Kidney epithelial cell (primary cell): ENCODE measurements around the gene F2RL3. TPM values are rescaled to one million over a fixed set of nuclear protein-coding genes. Genes with fewer than 3 reads are reported as not detected.

ENCODE experiments used
- DNase-seq: peaks from one replicate; pipeline ENCODE4 v3.0.0-alpha.2; 2010; ENCODE audit warnings: low read depth
- H3K27me3 ChIP-seq: 2 replicates; pipeline ENCODE4 v1.6.0; 2011; ENCODE audit warnings: low read length; ENCODE audit not compliant: control insufficient read depth, insufficient read depth
- H3K36me3 ChIP-seq: 2 replicates; pipeline ENCODE4 v1.5.1; 2011; ENCODE audit warnings: low read length; ENCODE audit not compliant: control insufficient read depth, insufficient read depth
- H3K4me3 ChIP-seq: 2 replicates; pipeline ENCODE4 v1.5.1; 2011; ENCODE audit warnings: low read depth, mild to moderate bottlenecking, control low read depth, low read length
- CTCF ChIP-seq: IDR thresholded peaks from 2 replicates; pipeline ENCODE4 v1.5.1; 2011; ENCODE audit warnings: mild to moderate bottlenecking, moderate library complexity, low read length, control low read depth, inconsistent platforms; ENCODE audit not compliant: insufficient read depth, poor library complexity, severe bottlenecking
- total RNA-seq: library from RNA; depleted of rRNA; stranded (reverse); fragments of >200 nt; gene quantifications from 2 replicates; pipeline ENCODE4 v1.2.3, GENCODE V29; 2015

The F2RL3 gene
- total RNA-seq, 1 donor from 2014 or later: 0.88 TPM

GRCh38 chr19:16875584-16876555 is 12.9 kb upstream of the F2RL3 start:
- no peak for TF ChIP-seq CTCF
- Histone ChIP-seq H3K27me3 (no peaks in the 10 kb centered on the region), H3K4me3 (no peak overlapping the region), H3K36me3 (peaks cover 1% of the 10 kb centered on the region)
- DNase-seq: no peak

DNA sequence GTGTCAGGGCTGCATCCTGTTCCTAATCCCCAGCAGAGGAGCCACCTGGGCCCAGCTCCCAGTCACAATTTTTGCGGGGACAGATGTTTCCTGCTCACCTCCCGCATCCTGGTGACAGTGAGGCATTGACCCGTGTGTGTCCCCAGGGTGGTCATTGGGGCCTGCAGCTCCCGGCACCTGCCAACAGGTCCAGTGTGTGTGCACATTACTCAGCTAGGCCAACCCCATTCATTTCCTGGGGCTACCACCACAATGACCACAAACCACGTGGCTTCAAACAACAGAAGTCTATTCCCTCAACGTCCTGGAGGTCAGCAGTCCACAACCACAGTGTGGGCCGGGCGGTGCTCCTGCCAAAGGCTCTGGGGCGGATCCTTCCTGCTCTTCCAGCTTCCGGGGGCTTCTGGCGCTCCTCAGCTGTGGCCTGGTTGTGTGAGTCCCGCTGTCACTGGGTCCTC is 11.9 kb upstream of the F2RL3 start:
- TF ChIP-seq CTCF: no peak
- Histone ChIP-seq H3K4me3 (no peak overlapping the region), H3K27me3 (no peaks in the 10 kb centered on the region), H3K36me3 (peaks cover 1% of the 10 kb centered on the region)
- no peak for DNase-seq

DNA sequence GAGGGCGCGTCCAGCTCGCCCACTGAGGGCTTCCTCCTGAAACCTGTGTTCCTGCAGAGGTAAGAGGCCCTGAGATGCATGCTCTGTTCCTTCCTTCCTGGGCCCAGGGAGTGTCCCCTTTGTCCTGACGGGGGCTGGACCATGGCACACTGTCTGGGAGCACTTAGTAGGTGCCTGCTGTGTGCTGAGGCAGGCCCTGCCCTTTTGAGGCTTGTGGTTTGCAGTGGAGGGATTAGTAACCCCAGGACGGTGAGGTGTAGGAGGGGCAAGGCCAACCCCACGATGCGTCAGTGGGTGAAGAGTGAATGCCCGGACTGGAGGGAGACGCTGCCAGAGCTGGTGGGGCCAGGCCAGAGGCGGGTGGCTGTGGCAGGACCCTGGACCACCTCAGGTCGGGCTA is 11.2 kb upstream of the F2RL3 start:
- Histone ChIP-seq H3K27me3 (no peaks in the 10 kb centered on the region), H3K36me3 (peaks cover 1% of the 10 kb centered on the region)
- no peak for DNase-seq

DNA sequence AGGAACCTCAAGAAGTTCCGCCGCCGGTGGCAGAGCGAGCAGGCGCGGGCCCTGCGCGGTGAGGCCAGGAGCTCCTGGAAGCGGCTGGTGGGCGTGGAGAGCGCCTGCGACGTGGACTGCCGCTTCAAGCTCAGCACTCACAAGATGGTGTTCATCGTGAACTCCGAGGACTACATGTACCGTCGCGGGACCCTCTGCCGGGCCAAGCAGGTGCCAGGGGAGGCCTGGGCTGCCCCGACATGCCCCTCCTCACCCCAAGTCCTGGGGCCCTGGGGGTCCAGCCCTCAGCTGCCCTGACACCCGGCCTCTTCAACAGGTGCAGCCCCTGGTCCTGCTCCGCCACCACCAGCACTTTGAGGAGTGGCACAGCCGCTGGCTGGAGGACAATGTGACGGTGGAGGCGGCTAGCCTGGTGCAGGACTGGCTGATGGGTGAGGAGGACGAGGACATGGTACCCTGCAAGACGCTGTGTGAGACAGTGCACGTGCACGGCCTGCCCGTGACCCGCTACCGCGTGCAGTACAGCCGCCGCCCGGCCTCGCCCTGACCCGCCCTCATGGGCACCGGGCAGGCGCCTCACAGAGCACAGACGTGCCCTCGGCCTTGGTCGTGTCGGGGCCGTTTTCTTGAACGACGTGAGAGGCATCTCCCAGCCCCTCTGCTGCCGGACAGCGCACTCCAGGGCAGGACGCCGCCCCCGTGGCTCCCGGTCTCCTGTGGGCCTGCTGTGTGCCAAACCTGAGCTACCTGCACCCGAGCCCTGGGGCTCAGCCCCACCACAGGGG is 10.4 kb upstream of the F2RL3 start:
- no peak for TF ChIP-seq CTCF
- H3K4me3 ChIP-seq: no peak overlapping the region
- H3K36me3 ChIP-seq: peaks cover 1% of the 10 kb centered on the region
- no peaks in the 10 kb centered on the region for H3K27me3 ChIP-seq
- DNase-seq: no peak

More for the DNA sequence above, 11.2 kb upstream of the F2RL3 start:
- H3K4me3 ChIP-seq: no peak overlapping the region
- TF ChIP-seq CTCF: no peak

- no peaks in the 10 kb centered on the region for H3K27me3 ChIP-seq
- TF ChIP-seq CTCF: no peak
- DNase-seq: no peak
- peaks cover 1% of the 10 kb centered on the region for H3K36me3 ChIP-seq
- H3K4me3 ChIP-seq: no peak overlapping the region
Observed at GRCh38 chr19:16880884-16881554, 7.8 kb upstream of the F2RL3 start.
